GM10248 (cell line): ENCODE data around the gene MEA1.

Experiments
- CTCF ChIA-PET: fragments of 300-600 bp; sonication (Branson Sonifier 250); formaldehyde crosslinking; extraction: SDS; loops from one replicate; lab custom pipeline; 2021; ENCODE audit warnings: antibody characterized with exemption; lab: Yijun Ruan, JAX
- POLR2A ChIA-PET: fragments of 350-650 bp; sonication (Branson Sonifier 250); formaldehyde crosslinking; extraction: SDS; loops from one replicate; lab custom pipeline; 2020; ENCODE audit warnings: antibody characterized with exemption; lab: Yijun Ruan, JAX
- DNase-seq: peaks from one replicate; pipeline ENCODE4 v3.0.0; 2012; ENCODE audit errors: extremely low spot score
- TF ChIP-seq, protein P1 (sequence below): IDR thresholded peaks from 2 replicates; pipeline ENCODE4 v1.5.1; 2012; ENCODE audit warnings: mild to moderate bottlenecking, low read depth; ENCODE audit errors: extremely low read depth, missing control alignments, control extremely low read depth

The MEA1 gene

DNA sequence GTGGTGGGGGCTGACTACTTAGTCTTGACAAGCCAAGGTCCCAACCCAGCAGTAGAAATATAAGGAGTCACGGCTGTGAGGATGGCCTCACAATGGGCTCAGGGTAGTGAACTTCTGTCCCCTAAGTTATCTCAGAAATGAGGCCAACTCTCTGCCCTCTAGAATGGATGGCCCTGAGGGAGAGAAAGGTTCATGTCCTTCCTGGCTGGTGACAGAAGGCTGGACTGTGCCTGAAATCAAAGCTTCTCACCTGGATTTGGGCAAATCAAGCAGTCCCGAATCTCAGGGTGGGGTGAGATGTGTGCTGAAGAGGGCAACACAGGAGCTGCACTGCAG, 20.4 kb upstream of the MEA1 start:
- CTCF ChIA-PET = interaction anchor here (1.0 to 1.4 kb wide), 4 partner anchors 11 to 139 kb away, joined by 3 to 4 read pairs (median 3); partner anchors contain the start of genes KLC4 and MRPL2
- TF ChIP-seq, protein P1, sequence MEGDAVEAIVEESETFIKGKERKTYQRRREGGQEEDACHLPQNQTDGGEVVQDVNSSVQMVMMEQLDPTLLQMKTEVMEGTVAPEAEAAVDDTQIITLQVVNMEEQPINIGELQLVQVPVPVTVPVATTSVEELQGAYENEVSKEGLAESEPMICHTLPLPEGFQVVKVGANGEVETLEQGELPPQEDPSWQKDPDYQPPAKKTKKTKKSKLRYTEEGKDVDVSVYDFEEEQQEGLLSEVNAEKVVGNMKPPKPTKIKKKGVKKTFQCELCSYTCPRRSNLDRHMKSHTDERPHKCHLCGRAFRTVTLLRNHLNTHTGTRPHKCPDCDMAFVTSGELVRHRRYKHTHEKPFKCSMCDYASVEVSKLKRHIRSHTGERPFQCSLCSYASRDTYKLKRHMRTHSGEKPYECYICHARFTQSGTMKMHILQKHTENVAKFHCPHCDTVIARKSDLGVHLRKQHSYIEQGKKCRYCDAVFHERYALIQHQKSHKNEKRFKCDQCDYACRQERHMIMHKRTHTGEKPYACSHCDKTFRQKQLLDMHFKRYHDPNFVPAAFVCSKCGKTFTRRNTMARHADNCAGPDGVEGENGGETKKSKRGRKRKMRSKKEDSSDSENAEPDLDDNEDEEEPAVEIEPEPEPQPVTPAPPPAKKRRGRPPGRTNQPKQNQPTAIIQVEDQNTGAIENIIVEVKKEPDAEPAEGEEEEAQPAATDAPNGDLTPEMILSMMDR = no peak
- POLR2A ChIA-PET = interaction anchor here (1.6 kb wide), 1 partner anchor 20 kb away, joined by 10 read pairs; the partner anchor contains the start of gene KLHDC3
- DNase-seq = no peak

DNA sequence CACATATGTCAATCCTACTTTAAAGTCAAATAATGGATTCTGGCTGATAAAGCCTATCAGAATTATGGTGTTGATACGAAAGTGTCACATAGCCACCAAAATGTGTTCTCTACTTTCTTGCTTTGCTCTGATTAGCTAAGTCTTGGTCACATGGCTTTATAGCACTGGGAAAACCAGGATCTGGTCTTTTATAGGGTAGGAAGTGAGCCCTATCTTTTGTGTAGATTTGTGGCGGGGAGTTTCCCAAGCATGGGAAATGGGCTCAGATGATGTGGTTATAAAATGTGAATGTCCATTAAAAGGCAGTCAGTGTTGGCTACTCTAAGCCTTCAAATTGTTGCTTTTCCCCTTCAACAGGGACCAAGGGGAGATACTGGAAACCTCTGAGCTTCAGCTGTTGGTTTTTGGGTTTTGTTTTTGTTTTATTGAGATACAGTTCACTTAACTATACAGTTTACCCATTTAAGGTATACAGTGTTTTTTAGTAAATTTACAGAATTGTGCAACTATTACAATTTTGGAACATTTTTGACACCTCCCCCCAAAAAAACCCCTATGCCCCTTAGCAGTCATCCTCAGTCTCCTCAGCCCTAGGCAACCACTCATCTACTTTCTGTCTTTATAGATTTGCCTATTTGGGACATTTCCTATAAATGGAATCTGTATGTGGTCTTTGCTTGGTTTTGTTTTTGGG, 19.9 kb upstream of the MEA1 start:
- TF ChIP-seq, protein P1 = no peak
- CTCF ChIA-PET = interaction anchor here (1.0 to 1.4 kb wide), 3 partner anchors 26 to 138 kb away, joined by 3 read pairs; partner anchors contain the start of genes KLC4 and MRPL2
- POLR2A ChIA-PET = interaction anchor here (1.6 kb wide), 1 partner anchor 19 kb away, joined by 10 read pairs; the partner anchor contains the start of gene KLHDC3
- DNase-seq = no peak

DNA sequence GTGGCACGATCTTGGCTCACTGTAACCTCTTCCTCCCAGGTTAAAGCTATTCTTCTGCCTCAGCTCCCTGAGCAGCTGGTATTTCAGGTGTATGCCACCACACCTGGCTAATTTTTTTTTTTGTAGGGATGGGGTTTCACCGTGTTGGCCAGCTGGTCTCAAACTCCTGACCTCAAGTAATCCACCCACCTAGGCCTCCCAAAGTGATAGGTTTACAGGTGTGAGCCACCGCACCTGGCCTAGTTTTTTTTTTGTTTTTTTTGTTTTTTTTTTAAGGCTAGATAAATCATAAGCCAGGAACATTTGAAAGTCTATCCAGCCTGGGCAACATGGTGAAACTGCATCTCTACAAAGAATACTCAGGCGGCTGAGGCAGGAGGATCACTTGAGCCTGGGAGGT, 18.6 kb upstream of the MEA1 start:
- no peak for DNase-seq
- TF ChIP-seq, protein P1 = no peak
- POLR2A ChIA-PET = no interaction called here
- CTCF ChIA-PET = no interaction called here

DNA sequence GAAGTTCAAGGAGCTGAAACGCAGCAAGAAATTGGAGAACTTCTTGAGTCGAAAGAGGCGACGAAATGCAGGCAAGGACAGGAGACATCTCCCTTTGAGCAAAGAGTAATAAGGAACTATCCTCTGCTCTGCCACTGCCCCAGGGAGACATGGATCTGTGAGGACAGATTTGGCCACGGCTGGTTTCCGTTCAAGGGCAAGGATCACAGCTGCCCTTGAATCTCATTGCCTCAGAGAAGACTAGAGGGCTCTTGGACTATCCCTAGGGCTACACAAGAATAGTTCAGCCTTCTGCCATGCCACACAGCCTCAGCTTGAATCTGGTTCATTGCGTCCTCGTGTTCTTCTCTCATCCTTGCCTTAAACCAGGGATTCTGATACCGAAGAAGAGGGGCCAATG, 15.4 kb upstream of the MEA1 start:
- TF ChIP-seq, protein P1 = no peak
- CTCF ChIA-PET = interaction anchor here (1.0 kb wide), 1 partner anchor 11 kb away, joined by 3 read pairs; no protein-coding TSS in a partner anchor
- DNase-seq = no peak
- POLR2A ChIA-PET = no interaction called here

DNA sequence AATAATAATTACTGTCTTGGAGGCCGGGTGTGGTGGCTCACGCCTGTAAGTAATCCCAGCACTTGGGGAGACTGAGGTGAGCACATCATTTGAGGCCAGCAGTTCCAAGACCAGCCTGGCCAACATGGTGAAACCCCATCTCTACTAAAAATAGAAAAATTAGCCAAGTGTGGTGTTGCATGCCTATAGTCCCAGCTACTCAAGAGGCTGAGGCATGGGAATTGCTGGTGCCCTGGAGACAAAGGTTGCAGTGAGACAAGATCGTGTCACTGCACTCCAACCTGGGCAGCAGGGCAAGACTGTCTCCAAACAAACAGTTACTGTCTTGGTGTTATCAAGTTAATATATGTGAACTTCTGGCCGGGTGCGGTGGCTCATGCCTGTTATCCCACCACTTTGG, 12.6 kb upstream of the MEA1 start:
- TF ChIP-seq, protein P1 = no peak
- CTCF ChIA-PET = interaction anchor here (1.2 kb wide), 1 partner anchor 14 kb away, joined by 3 read pairs; no protein-coding TSS in a partner anchor
- POLR2A ChIA-PET = no interaction called here
- no peak for DNase-seq

DNA sequence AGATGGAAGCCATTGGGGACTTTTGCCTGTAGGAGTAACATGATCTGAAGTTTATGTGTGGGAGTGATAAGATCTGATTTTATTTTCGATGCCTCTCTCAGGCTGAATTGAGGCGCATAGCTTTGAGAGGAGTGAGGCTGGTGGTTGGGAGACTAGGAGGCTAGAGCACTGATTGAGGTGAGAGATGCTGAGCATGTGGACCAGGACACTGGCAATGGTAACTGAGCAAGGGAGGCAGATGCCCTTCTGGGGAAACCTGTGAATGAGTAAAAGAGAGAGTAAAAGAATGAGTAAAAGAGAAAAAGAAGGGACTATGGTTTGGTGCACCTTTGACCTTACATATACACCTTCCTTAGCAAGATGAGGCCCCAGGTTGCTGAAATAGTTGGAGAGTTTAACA, 10.7 kb upstream of the MEA1 start:
- no peak for DNase-seq
- ChIA-PET POLR2A (interaction anchor here (0.8 kb wide), 1 partner anchor 505 kb away, joined by 3 read pairs; no protein-coding TSS in a partner anchor), CTCF (interaction anchor here (1.1 to 2.5 kb wide), 3 partner anchors 10 to 119 kb away, joined by 4 to 7 read pairs (median 5); partner anchors contain the start of genes KLHDC3 and MEA1)
- TF ChIP-seq, protein P1 = no peak
